ENCODE results near the gene STRIP1. TPM values are rescaled to one million over a fixed set of nuclear protein-coding genes. Genes with fewer than 3 reads are reported as not detected.

Gene STRIP1
- total RNA-seq, 2 experiments from 2014 or later: 42.2 to 45.5 TPM

DNA sequence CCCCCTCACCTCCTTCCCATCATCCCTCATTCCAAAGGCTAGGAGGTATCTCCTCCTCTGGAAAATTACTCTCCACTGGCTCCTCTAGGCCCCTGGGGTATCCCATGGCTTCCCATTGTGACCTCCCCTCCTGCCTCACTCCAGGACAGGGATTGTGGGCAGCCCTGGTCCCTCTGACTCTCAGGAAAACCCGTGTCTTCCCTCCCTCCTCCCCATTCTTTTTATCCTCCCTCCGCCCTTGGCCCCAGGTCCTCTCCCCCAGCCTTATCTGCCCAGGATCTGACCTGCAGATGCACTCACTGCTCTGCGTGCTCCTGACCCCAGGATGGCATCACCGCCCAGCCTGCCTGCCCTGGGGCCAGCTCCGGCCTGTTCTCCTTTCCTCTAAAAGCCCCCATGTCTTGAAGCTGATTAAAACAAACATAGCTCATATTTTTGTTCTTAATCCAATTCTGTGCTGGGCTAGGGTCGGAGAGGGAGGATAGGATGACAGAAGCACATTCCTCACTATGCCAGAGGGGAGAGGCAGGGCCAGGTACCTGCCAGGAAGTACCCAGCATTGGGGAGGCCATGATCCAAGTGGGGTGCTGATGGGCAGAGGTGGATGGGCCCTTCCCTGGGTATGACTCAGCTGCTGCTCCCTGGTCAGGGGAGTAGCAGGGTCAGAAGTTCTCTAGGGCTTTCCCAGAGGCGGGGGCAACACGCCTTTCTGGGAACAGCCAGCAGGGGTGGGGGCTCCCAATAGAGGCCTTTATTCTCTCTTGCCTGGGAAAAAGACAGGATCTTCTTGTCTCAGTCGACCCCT is 64.0 kb downstream of the STRIP1 start:
- DNase-seq (ENCODE audit: low spot score): no peak
- no peaks in the 10 kb centered on the region for H3K9me2 ChIP-seq (ENCODE audit: insufficient read depth, low read length)
- H3K79me2 ChIP-seq (ENCODE audit: insufficient read depth, low read depth, low read length): no peaks in the 10 kb centered on the region
- H3K4me2 ChIP-seq (ENCODE audit: low read length): no peak overlapping the region
- H2AFZ ChIP-seq (ENCODE audit: low read length): no peak overlapping the region
- CTCF ChIA-PET (ENCODE audit: unreplicated experiment): interaction anchor here (1.0 to 1.2 kb wide), 2 partner anchors 7 to 10 kb away, joined by 4 to 5 read pairs; no protein-coding TSS in a partner anchor
- peaks cover 18% of the 10 kb centered on the region for H3K4me1 ChIP-seq (ENCODE audit: insufficient read depth, low read length, poor library complexity, severe bottlenecking)
- intact Hi-C loops (cut with micrococcal nuclease; ENCODE audit: unreplicated experiment): no loop called here
- TF ChIP-seq EZH2phosphoT487 (IDR thresholded peaks at IDR 0.05; ENCODE audit: borderline replicate concordance, low read depth, low read length): no peak
- TF ChIP-seq, protein P1, sequence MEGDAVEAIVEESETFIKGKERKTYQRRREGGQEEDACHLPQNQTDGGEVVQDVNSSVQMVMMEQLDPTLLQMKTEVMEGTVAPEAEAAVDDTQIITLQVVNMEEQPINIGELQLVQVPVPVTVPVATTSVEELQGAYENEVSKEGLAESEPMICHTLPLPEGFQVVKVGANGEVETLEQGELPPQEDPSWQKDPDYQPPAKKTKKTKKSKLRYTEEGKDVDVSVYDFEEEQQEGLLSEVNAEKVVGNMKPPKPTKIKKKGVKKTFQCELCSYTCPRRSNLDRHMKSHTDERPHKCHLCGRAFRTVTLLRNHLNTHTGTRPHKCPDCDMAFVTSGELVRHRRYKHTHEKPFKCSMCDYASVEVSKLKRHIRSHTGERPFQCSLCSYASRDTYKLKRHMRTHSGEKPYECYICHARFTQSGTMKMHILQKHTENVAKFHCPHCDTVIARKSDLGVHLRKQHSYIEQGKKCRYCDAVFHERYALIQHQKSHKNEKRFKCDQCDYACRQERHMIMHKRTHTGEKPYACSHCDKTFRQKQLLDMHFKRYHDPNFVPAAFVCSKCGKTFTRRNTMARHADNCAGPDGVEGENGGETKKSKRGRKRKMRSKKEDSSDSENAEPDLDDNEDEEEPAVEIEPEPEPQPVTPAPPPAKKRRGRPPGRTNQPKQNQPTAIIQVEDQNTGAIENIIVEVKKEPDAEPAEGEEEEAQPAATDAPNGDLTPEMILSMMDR (conservative IDR thresholded peaks at IDR 0.05; ENCODE audit: low read length): no peak
- H3K4me3 ChIP-seq (ENCODE audit: low read depth, low read length, poor library complexity, severe bottlenecking): no peak overlapping the region
- no TSS peak for BruUV-seq (replicated peaks)
- POLR2A ChIA-PET: no interaction called here
- no peak overlapping the region for H3K27ac ChIP-seq (ENCODE audit: low read depth, low read length, poor library complexity, severe bottlenecking)
- H3K36me3 ChIP-seq (ENCODE audit: insufficient read depth, low read length): no peaks in the 10 kb centered on the region
- no peaks in the 10 kb centered on the region for H4K20me1 ChIP-seq (ENCODE audit: insufficient read depth, low read length)
- H3K9me3 ChIP-seq (ENCODE audit: low read length): no peaks in the 10 kb centered on the region

DNA sequence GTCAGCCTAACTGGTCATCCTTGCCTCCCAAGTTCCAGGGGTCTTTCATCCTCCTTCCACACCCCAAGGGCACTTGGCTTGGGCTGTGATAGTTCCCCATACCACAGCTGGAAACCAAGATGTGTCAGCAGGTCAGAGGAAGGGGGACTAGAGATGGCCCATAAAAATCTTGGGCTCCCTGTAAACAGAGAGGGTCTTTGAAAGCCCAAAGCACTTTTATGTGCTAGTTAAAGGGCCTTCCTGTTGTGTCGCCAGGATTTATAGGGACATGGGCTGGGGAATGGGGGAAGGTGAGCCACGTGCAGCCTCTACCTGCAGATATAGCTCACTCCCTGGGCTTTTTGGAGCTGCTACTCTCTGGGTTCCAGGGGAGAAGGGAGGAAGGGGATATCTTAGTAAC is 65.9 kb downstream of the STRIP1 start:
- Histone ChIP-seq H3K9me3 (ENCODE audit: low read length) (no peaks in the 10 kb centered on the region), H4K20me1 (ENCODE audit: insufficient read depth, low read length) (no peaks in the 10 kb centered on the region), H3K27ac (ENCODE audit: low read depth, low read length, poor library complexity, severe bottlenecking) (no peak overlapping the region), H3K79me2 (ENCODE audit: insufficient read depth, low read depth, low read length) (no peaks in the 10 kb centered on the region), H3K9me2 (ENCODE audit: insufficient read depth, low read length) (no peaks in the 10 kb centered on the region), H3K4me3 (ENCODE audit: low read depth, low read length, poor library complexity, severe bottlenecking) (no peak overlapping the region), H3K4me1 (ENCODE audit: insufficient read depth, low read length, poor library complexity, severe bottlenecking) (peaks cover 18% of the 10 kb centered on the region), H3K4me2 (ENCODE audit: low read length) (no peak overlapping the region), H2AFZ (ENCODE audit: low read length) (no peak overlapping the region), H3K36me3 (ENCODE audit: insufficient read depth, low read length) (no peaks in the 10 kb centered on the region)
- POLR2A ChIA-PET: interaction anchor here (1.3 kb wide), 1 partner anchor 9 kb away, joined by 3 read pairs; no protein-coding TSS in a partner anchor
- intact Hi-C loops (cut with micrococcal nuclease; ENCODE audit: unreplicated experiment): no loop called here
- BruUV-seq (replicated peaks): no TSS peak
- CTCF ChIA-PET (ENCODE audit: unreplicated experiment): interaction anchor here (0.7 kb wide), 1 partner anchor 9 kb away, joined by 3 read pairs; no protein-coding TSS in a partner anchor
- no peak for DNase-seq (ENCODE audit: low spot score)
- TF ChIP-seq, protein P1 (conservative IDR thresholded peaks at IDR 0.05; ENCODE audit: low read length): no peak
- TF ChIP-seq EZH2phosphoT487 (IDR thresholded peaks at IDR 0.05; ENCODE audit: borderline replicate concordance, low read depth, low read length): no peak

DNA sequence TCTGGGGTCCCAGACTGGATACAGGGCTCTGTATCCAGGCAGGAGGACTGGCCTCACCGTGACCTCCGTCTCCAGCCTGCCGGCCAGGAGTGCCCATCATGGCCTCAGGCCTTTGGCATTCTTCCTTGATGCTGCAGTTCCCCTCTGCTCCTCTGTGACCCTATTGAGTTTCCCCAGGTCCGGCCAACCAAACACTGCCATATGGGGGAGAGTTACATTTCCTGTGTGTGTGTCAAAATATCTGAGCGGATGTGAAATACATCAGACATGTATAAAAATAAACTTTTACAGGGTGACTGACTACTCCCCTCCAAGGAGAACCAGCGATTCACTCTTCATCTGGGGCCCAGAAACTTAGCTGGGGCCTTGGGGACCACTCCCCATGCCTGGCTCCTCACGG is 67.7 kb downstream of the STRIP1 start:
- CTCF ChIA-PET (ENCODE audit: unreplicated experiment): interaction anchor here (1.3 to 2.9 kb wide), 3 partner anchors 11 to 14 kb away, joined by 7 to 14 read pairs (median 10); no protein-coding TSS in a partner anchor
- peaks cover 18% of the 10 kb centered on the region for H3K4me1 ChIP-seq (ENCODE audit: insufficient read depth, low read length, poor library complexity, severe bottlenecking)
- no TSS peak for BruUV-seq (replicated peaks)
- no peaks in the 10 kb centered on the region for H3K36me3 ChIP-seq (ENCODE audit: insufficient read depth, low read length)
- peak overlapping the region; percentile 56 for H3K4me2 ChIP-seq (ENCODE audit: low read length)
- H3K4me3 ChIP-seq (ENCODE audit: low read depth, low read length, poor library complexity, severe bottlenecking): peak overlapping the region; percentile 22
- H3K9me2 ChIP-seq (ENCODE audit: insufficient read depth, low read length): no peaks in the 10 kb centered on the region
- peak; percentile 70 for DNase-seq (ENCODE audit: low spot score)
- H3K79me2 ChIP-seq (ENCODE audit: insufficient read depth, low read depth, low read length): no peaks in the 10 kb centered on the region
- TF ChIP-seq EZH2phosphoT487 (IDR thresholded peaks at IDR 0.05; ENCODE audit: borderline replicate concordance, low read depth, low read length): no peak
- TF ChIP-seq, protein P1 (conservative IDR thresholded peaks at IDR 0.05; ENCODE audit: low read length): no peak
- intact Hi-C loops (cut with micrococcal nuclease; ENCODE audit: unreplicated experiment): no loop called here
- peak overlapping the region; percentile 95 for H2AFZ ChIP-seq (ENCODE audit: low read length)
- H3K27ac ChIP-seq (ENCODE audit: low read depth, low read length, poor library complexity, severe bottlenecking): peak overlapping the region; percentile 23
- no peaks in the 10 kb centered on the region for H4K20me1 ChIP-seq (ENCODE audit: insufficient read depth, low read length)
- POLR2A ChIA-PET: interaction anchor here (1.1 kb wide), 2 partner anchors 14 to 68 kb away, joined by 3 read pairs; partner anchors contain the start of gene STRIP1
- H3K9me3 ChIP-seq (ENCODE audit: low read length): no peaks in the 10 kb centered on the region
